Measurements from ENCODE around the gene TEX29.

- TF ChIP-seq CTCF (IDR thresholded peaks at IDR 0.05) (no peak), MYBL2 (CRISPR knock-in tag; IDR thresholded peaks at IDR 0.05) (no peak), CBFB (CRISPR knock-in tag; IDR thresholded peaks at IDR 0.05; ENCODE audit: low read depth) (no peak), ARID4B (CRISPR knock-in tag; IDR thresholded peaks at IDR 0.05; ENCODE audit: borderline replicate concordance) (no peak), FOXP4 (CRISPR knock-in tag; IDR thresholded peaks at IDR 0.05) (no peak), ZNF121 (CRISPR knock-in tag; IDR thresholded peaks at IDR 0.05) (no peak), SP1 (CRISPR knock-in tag; conservative IDR thresholded peaks at IDR 0.05) (no peak)
Measured at GRCh38 chr13:111326621-111326965, 6.2 kb downstream of the TEX29 start.
